Fibroblast of villous mesenchyme (primary cell): ENCODE data around the gene LPO. TPM values are rescaled to one million over a fixed set of nuclear protein-coding genes. Genes with fewer than 3 reads are reported as not detected.

Experiments used
- DNase-seq: peaks from one replicate; pipeline ENCODE4 v3.0.0-alpha.2; 2010; ENCODE audit warnings: low read depth
- H3K4me3 ChIP-seq: 2 replicates; pipeline ENCODE4 v1.5.1; 2011; ENCODE audit warnings: low read depth, mild to moderate bottlenecking, low read length
- total RNA-seq: library from RNA; depleted of rRNA; stranded (reverse); fragments of >200 nt; gene quantifications from 2 replicates; pipeline ENCODE4 v1.2.3, GENCODE V29; 2012
- TF ChIP-seq, protein P1 (sequence below): IDR thresholded peaks from 2 replicates; pipeline ENCODE4 v1.5.1; 2012; ENCODE audit warnings: low read depth, mild to moderate bottlenecking, low read length; ENCODE audit not compliant: insufficient read depth

The LPO gene
- total RNA-seq, 1 donor: not detected

DNA sequence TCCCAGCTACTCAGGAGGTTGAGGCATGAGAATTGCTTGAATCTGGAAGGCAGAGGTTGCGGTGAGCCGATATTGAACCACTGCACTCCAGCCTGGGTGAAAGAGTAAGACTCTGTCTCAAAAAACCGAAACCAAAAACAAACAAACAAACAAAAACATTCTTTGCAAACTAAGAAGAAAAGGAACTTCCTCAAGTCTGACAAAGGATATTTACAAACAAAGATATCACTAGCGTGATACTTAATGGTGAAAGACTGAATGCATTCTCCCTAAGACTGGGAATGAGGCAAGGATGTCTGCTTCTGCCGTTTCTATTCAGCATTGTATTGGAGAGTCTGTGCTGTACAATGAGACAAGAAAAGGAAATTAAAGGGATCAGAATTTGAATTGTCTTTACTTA lies 52.9 kb downstream of the LPO start:
- no peak for DNase-seq
- no peak overlapping the region for H3K4me3 ChIP-seq
- TF ChIP-seq, protein P1, sequence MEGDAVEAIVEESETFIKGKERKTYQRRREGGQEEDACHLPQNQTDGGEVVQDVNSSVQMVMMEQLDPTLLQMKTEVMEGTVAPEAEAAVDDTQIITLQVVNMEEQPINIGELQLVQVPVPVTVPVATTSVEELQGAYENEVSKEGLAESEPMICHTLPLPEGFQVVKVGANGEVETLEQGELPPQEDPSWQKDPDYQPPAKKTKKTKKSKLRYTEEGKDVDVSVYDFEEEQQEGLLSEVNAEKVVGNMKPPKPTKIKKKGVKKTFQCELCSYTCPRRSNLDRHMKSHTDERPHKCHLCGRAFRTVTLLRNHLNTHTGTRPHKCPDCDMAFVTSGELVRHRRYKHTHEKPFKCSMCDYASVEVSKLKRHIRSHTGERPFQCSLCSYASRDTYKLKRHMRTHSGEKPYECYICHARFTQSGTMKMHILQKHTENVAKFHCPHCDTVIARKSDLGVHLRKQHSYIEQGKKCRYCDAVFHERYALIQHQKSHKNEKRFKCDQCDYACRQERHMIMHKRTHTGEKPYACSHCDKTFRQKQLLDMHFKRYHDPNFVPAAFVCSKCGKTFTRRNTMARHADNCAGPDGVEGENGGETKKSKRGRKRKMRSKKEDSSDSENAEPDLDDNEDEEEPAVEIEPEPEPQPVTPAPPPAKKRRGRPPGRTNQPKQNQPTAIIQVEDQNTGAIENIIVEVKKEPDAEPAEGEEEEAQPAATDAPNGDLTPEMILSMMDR: no peak

DNA sequence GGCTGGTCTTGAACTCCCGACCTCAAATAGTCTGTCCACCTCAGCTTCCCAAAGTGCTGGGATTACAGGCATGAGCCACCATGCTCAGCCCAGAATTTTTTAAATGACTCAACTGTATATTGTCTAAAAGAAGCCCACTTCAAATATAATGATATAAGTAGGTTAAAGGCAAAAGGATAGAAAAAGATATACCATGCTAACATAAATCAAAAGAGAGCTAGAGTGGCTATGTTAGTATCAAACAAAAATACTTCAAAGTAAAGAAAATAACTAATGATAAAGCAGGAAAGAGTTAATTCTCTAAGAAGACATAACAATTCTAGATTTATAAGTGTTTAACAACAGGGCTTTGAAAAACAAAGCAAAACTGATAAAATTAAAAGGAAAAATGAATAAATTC lies 55.6 kb downstream of the LPO start:
- H3K4me3 ChIP-seq: no peak overlapping the region
- TF ChIP-seq, protein P1: no peak
- DNase-seq: no peak

DNA sequence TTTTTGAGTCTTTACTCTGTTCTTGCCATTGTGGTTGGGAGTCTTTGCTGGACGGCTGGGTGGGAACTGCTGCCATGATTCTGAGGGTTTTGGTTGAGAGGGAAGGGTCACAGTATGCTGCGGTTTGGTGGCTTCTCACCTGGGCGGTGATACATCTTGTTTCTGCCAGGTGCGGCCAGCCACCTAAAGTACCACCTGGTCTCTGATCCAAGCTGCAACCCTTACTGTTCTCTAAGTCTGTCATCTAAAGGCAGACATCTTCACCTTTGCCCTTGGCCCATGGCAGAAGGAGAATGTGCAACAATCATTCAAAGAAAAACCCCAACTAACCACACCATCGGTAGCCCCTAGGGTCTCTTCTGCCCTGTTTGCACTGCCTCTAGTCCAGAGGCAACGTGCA lies 62.0 kb downstream of the LPO start:
- TF ChIP-seq, protein P1: no peak
- no peak overlapping the region for H3K4me3 ChIP-seq
- no peak for DNase-seq

DNA sequence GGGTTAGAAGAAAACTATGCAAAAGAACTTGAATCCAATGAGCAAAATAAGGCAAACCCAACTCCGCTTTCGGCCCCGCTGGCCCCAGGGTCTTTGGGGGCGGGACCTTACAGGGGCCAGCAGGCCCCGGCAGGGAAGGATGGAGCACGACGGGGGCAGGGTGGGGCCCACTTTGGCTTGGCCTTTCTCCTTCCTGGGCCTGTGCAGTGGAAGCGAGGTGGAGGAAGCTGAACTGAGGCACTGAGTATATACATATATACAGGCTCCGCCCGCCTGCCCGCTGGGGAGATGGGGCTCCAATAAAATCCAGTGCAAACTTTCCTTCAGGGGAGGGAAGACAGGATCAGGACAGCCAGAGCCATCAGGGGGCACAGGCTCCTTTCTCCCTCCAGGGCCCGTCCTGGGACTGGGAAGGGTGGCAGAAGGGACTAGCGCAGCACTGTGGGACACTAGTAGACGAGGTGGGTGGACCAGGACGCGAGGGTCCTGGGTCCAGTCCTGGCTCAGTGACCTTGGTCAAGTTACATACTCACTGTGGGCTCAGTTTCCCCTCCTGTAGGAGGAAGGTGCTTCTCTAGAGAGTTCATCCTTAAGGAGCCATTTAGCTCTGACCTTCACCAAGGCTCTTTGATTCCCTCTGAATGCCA lies 63.2 kb downstream of the LPO start:
- H3K4me3 ChIP-seq: no peak overlapping the region
- DNase-seq: no peak
- TF ChIP-seq, protein P1: no peak

DNA sequence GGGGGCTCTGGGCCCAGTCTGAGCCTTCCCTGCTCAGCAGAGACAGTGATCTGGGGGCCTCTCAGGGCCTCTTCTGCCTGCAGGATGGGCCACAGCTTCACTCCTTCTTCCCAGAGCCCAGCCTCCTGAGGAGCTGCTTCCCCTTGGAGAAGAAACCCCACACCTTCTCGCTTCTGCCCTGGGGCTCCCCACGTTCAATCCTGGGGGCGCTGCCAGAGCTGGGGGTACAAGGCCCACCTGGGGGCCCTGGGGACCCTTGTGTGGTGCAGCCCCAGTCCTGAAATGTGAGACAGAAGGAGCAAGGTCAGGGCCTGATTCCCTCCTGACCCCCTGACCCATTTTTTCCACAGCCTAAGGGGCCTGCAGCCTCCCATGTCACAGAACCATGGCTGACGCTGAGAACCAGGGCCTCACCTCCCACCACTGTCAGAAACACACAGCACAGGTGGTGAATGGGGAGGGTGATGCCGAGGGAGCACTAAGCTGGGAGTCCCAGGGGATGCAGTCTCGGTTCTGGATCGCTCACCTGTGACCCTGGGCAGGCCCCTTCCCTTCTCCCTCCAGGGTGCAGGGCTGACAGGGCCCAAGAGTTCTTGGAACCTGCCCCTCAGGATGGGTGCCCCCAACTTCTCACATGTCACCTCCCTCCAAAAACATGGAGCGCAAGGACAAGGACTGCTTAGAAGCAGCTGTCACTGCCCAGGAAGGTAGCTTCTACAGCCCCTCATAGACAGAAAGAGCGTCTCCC lies 64.0 kb downstream of the LPO start:
- DNase-seq: no peak
- H3K4me3 ChIP-seq: no peak overlapping the region
- TF ChIP-seq, protein P1: no peak

DNA sequence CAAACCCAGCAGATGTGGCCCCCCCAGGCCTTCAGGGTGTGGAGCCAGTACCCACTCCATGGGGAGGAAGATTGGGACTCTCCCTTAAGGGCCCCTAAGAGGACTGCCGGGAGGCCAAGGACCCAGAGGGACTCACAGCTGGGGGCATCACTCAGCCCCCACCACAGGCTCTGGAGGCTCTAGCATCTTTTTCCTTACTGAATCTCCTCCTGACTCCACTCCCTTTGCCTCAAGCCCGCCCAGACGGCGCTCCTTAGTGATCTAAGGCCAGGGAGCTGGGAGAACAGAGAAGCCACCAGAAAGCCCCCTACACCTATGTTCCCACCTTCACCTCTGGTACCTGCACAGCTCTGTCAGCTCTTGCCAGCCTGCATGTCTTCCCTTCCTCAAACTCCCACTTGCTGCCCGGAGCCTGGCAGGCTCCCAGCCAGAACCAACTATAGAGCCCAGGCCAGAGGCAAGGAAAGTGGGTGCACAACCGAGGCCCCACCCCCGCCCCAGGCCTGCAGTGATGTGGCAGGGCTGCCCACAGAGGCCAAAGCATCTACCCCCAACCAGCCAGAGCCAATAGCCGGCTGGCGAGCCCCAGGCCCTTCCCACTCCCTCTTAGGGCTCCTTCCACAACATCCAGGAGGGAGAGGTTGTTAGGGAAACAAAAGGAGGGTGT lies 64.7 kb downstream of the LPO start:
- no peak overlapping the region for H3K4me3 ChIP-seq
- DNase-seq: no peak

More for the DNA sequence above, 64.7 kb downstream of the LPO start:
- TF ChIP-seq, protein P1: no peak
